ENCODE results near the gene ACER3. TPM values are rescaled to one million over a fixed set of nuclear protein-coding genes. Genes with fewer than 3 reads are reported as not detected.

Gene ACER3
- total RNA-seq, 1 donor from 2014 or later = 17.3 TPM

DNA sequence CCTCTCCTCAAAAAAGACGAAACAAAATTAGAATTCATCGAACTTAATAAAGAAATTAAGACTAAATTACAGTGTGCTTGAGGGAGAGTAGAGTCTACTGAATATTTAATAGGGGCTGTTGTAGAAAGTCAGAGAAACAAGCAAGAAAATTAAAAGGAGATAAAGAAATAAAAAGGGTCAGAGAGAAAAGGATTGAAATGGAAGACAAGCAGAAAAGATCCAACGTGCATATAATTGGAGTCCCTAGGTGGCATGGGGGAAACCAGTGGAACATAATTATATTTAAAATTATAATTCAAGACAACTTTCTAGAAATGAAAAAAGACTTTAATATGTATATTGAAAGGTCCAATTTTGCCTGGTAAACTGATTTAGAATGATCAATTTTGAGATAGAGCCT is 74.3 kb downstream of the ACER3 start:
- Mint-ChIP-seq H3K4me3 (ENCODE audit: unreplicated experiment) (peak overlapping the region; percentile 28), H3K4me1 (ENCODE audit: unreplicated experiment) (no peaks in the 10 kb centered on the region), H3K27me3 (ENCODE audit: unreplicated experiment) (peaks cover 1% of the 10 kb centered on the region), H3K9me3 (ENCODE audit: unreplicated experiment) (peaks cover 7% of the 10 kb centered on the region), H3K27ac (ENCODE audit: unreplicated experiment) (no peak overlapping the region), H3K36me3 (ENCODE audit: low read depth, unreplicated experiment) (peaks cover 25% of the 10 kb centered on the region)
- TF ChIP-seq, protein P1, sequence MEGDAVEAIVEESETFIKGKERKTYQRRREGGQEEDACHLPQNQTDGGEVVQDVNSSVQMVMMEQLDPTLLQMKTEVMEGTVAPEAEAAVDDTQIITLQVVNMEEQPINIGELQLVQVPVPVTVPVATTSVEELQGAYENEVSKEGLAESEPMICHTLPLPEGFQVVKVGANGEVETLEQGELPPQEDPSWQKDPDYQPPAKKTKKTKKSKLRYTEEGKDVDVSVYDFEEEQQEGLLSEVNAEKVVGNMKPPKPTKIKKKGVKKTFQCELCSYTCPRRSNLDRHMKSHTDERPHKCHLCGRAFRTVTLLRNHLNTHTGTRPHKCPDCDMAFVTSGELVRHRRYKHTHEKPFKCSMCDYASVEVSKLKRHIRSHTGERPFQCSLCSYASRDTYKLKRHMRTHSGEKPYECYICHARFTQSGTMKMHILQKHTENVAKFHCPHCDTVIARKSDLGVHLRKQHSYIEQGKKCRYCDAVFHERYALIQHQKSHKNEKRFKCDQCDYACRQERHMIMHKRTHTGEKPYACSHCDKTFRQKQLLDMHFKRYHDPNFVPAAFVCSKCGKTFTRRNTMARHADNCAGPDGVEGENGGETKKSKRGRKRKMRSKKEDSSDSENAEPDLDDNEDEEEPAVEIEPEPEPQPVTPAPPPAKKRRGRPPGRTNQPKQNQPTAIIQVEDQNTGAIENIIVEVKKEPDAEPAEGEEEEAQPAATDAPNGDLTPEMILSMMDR (IDR thresholded peaks at IDR 0.05; ENCODE audit: unreplicated experiment) = no peak
- DNase-seq (ENCODE audit: low spot score) = no peak

GRCh38 chr11:76939219-76939631 is 78.5 kb downstream of the ACER3 start:
- Mint-ChIP-seq H3K27ac (ENCODE audit: unreplicated experiment) (no peak overlapping the region), H3K36me3 (ENCODE audit: low read depth, unreplicated experiment) (peaks cover 12% of the 10 kb centered on the region), H3K27me3 (ENCODE audit: unreplicated experiment) (peaks cover 2% of the 10 kb centered on the region), H3K4me1 (ENCODE audit: unreplicated experiment) (no peaks in the 10 kb centered on the region), H3K4me3 (ENCODE audit: unreplicated experiment) (no peak overlapping the region), H3K9me3 (ENCODE audit: unreplicated experiment) (peaks cover 7% of the 10 kb centered on the region)
- TF ChIP-seq, protein P1 (IDR thresholded peaks at IDR 0.05; ENCODE audit: unreplicated experiment) = no peak
- no peak for DNase-seq (ENCODE audit: low spot score)

GRCh38 chr11:76944225-76944624 is 83.5 kb downstream of the ACER3 start:
- no peak overlapping the region for H3K4me3 Mint-ChIP-seq (ENCODE audit: unreplicated experiment)
- no peak for DNase-seq (ENCODE audit: low spot score)
- H3K27ac Mint-ChIP-seq (ENCODE audit: unreplicated experiment) = no peak overlapping the region
- H3K4me1 Mint-ChIP-seq (ENCODE audit: unreplicated experiment) = no peaks in the 10 kb centered on the region
- TF ChIP-seq, protein P1 (IDR thresholded peaks at IDR 0.05; ENCODE audit: unreplicated experiment) = no peak
- H3K9me3 Mint-ChIP-seq (ENCODE audit: unreplicated experiment) = no peaks in the 10 kb centered on the region
- peaks cover 1% of the 10 kb centered on the region for H3K27me3 Mint-ChIP-seq (ENCODE audit: unreplicated experiment)
- peaks cover 6% of the 10 kb centered on the region for H3K36me3 Mint-ChIP-seq (ENCODE audit: low read depth, unreplicated experiment)

DNA sequence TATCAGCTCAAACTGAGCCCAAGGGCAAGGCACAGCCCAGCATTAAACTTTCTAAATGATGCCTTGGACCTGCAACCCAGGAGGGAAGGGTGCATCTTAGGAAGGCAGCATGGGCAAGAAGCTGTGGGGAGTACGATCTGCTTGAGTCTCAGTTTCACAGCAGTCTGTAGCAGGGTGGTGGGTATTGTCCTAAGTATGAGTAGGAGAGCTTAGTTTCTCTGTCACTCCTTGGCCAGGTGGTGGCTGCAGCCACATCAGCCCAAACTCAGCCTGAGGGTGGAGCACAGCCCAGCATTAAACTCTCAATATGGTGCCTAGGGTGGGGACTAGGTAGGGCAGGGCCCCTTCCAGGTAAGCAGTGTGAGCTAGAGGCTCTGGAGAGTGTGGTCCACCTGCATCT is 85.5 kb downstream of the ACER3 start:
- peaks cover 1% of the 10 kb centered on the region for H3K27me3 Mint-ChIP-seq (ENCODE audit: unreplicated experiment)
- H3K36me3 Mint-ChIP-seq (ENCODE audit: low read depth, unreplicated experiment) = peaks cover 6% of the 10 kb centered on the region
- no peak overlapping the region for H3K27ac Mint-ChIP-seq (ENCODE audit: unreplicated experiment)
- TF ChIP-seq, protein P1 (IDR thresholded peaks at IDR 0.05; ENCODE audit: unreplicated experiment) = no peak
- H3K4me3 Mint-ChIP-seq (ENCODE audit: unreplicated experiment) = no peak overlapping the region
- H3K4me1 Mint-ChIP-seq (ENCODE audit: unreplicated experiment) = no peaks in the 10 kb centered on the region
- no peak for DNase-seq (ENCODE audit: low spot score)
- no peaks in the 10 kb centered on the region for H3K9me3 Mint-ChIP-seq (ENCODE audit: unreplicated experiment)

- Mint-ChIP-seq H3K4me3 (ENCODE audit: unreplicated experiment) (no peak overlapping the region), H3K36me3 (ENCODE audit: low read depth, unreplicated experiment) (peaks cover 6% of the 10 kb centered on the region), H3K9me3 (ENCODE audit: unreplicated experiment) (no peaks in the 10 kb centered on the region), H3K4me1 (ENCODE audit: unreplicated experiment) (no peaks in the 10 kb centered on the region), H3K27me3 (ENCODE audit: unreplicated experiment) (peaks cover 1% of the 10 kb centered on the region), H3K27ac (ENCODE audit: unreplicated experiment) (no peak overlapping the region)
- no peak for DNase-seq (ENCODE audit: low spot score)
- TF ChIP-seq, protein P1 (IDR thresholded peaks at IDR 0.05; ENCODE audit: unreplicated experiment) = no peak
Measured at GRCh38 chr11:76947190-76947589, 86.5 kb downstream of the ACER3 start.

Data from endothelial cell (in vitro differentiated cells).